H9 (cell line): Measurements from ENCODE around the gene LIMS1. TPM values are rescaled to one million over a fixed set of nuclear protein-coding genes. Genes with fewer than 3 reads are reported as not detected.
A peak's percentile ranks its signal among the peaks of the same experiment; 100 is the strongest.

Experiments
- DNase-seq: peaks from one replicate; pipeline ENCODE4 v3.0.0-alpha.2; 2017
- H2AFZ ChIP-seq: one replicate; pipeline ENCODE4 v1.6.1; 2013; ENCODE audit warnings: mild to moderate bottlenecking, low read length, control low read depth, moderate library complexity
- H2AK5ac ChIP-seq: 2 replicates; pipeline ENCODE4 v1.6.1; 2013; ENCODE audit warnings: low read length, control low read depth, mixed read lengths; ENCODE audit not compliant: insufficient read length
- H2BK120ac ChIP-seq: one replicate; pipeline ENCODE4 v1.6.1; 2013; ENCODE audit warnings: low read depth, mild to moderate bottlenecking, low read length, control low read depth, inconsistent platforms; ENCODE audit not compliant: poor library complexity, severe bottlenecking
- H2BK12ac ChIP-seq: 2 replicates; pipeline ENCODE4 v1.6.1; 2013; ENCODE audit warnings: low read length, control low read depth, mixed read lengths, low read depth; ENCODE audit not compliant: insufficient read length
- H2BK15ac ChIP-seq: 2 replicates; pipeline ENCODE4 v1.6.1; 2013; ENCODE audit warnings: low read depth, low read length, control low read depth
- H2BK20ac ChIP-seq: one replicate; pipeline ENCODE4 v1.6.1; 2013; ENCODE audit warnings: low read depth, mild to moderate bottlenecking, low read length, control low read depth, inconsistent platforms; ENCODE audit not compliant: poor library complexity, severe bottlenecking
- H2BK5ac ChIP-seq: 2 replicates; pipeline ENCODE4 v1.6.1; 2013; ENCODE audit warnings: low read length, control low read depth, mixed read lengths; ENCODE audit not compliant: insufficient read length
- H3K14ac ChIP-seq: 2 replicates; pipeline ENCODE4 v1.6.1; 2013; ENCODE audit warnings: low read length, control low read depth; ENCODE audit not compliant: insufficient read depth
- H3K18ac ChIP-seq: 2 replicates; pipeline ENCODE4 v1.6.1; 2013; ENCODE audit warnings: low read depth, mild to moderate bottlenecking, mixed read lengths, low read length, control low read depth; ENCODE audit not compliant: insufficient read length
- H3K23ac ChIP-seq: 2 replicates; pipeline ENCODE4 v1.6.1; 2013; ENCODE audit warnings: low read length, control low read depth, mixed read lengths, low read depth; ENCODE audit not compliant: insufficient read length
- H3K23me2 ChIP-seq: 2 replicates; pipeline ENCODE4 v1.6.1; 2013; ENCODE audit warnings: low read depth, mild to moderate bottlenecking, mixed read lengths, low read length, control low read depth; ENCODE audit not compliant: insufficient read length, poor library complexity, severe bottlenecking
- H3K27ac ChIP-seq: 2 replicates; pipeline ENCODE4 v1.5.1; 2013; ENCODE audit warnings: low read length, control low read depth, mixed read lengths, low read depth; ENCODE audit not compliant: insufficient read length
- H3K27me3 ChIP-seq: 2 replicates; pipeline ENCODE4 v1.6.1; 2013; ENCODE audit warnings: low read length, control low read depth, inconsistent platforms; ENCODE audit not compliant: insufficient read depth
- H3K4ac ChIP-seq: 2 replicates; pipeline ENCODE4 v1.6.1; 2013; ENCODE audit warnings: low read depth, mild to moderate bottlenecking, control low read depth, inconsistent platforms, low read length, moderate library complexity
- H3K4me1 ChIP-seq: 2 replicates; pipeline ENCODE4 v1.6.1; 2013; ENCODE audit warnings: low read length, control low read depth, inconsistent platforms; ENCODE audit not compliant: insufficient read depth
- H3K4me2 ChIP-seq: 2 replicates; pipeline ENCODE4 v1.6.1; 2013; ENCODE audit warnings: low read length, control low read depth, mixed read lengths; ENCODE audit not compliant: insufficient read length, insufficient read depth
- H3K56ac ChIP-seq: 2 replicates; pipeline ENCODE4 v1.6.1; 2013; ENCODE audit warnings: low read depth, mild to moderate bottlenecking, mixed read lengths, low read length, control low read depth; ENCODE audit not compliant: insufficient read length
- H3K79me1 ChIP-seq: 2 replicates; pipeline ENCODE4 v1.6.1; 2013; ENCODE audit warnings: low read depth, mild to moderate bottlenecking, moderate library complexity, low read length, control low read depth, inconsistent platforms; ENCODE audit not compliant: insufficient read depth, poor library complexity, severe bottlenecking
- H3K79me2 ChIP-seq: 2 replicates; pipeline ENCODE4 v1.6.1; 2013; ENCODE audit warnings: low read length, control low read depth, inconsistent platforms; ENCODE audit not compliant: insufficient read depth
- H3K9ac ChIP-seq: 2 replicates; pipeline ENCODE4 v1.6.1; 2013; ENCODE audit warnings: low read length, control low read depth, mixed read lengths; ENCODE audit not compliant: insufficient read length; ENCODE audit errors: extremely low read depth
- H3K9me3 ChIP-seq: one replicate; pipeline ENCODE4 v1.6.1; 2013; ENCODE audit warnings: low read depth, low read length, inconsistent platforms; ENCODE audit not compliant: control insufficient read depth
- H3T11ph ChIP-seq: one replicate; pipeline ENCODE4 v1.6.1; 2013; ENCODE audit warnings: mild to moderate bottlenecking, low read length, control low read depth, inconsistent platforms
- H4K20me1 ChIP-seq: one replicate; pipeline ENCODE4 v1.6.1; 2013; ENCODE audit not compliant: control insufficient read depth, insufficient read length, insufficient read depth
- H4K5ac ChIP-seq: 2 replicates; pipeline ENCODE4 v1.6.1; 2013; ENCODE audit warnings: low read depth, mild to moderate bottlenecking, mixed read lengths, low read length, control low read depth; ENCODE audit not compliant: insufficient read length
- H4K8ac ChIP-seq: replicated peaks from 2 replicates; pipeline ENCODE4 v1.6.1; 2013; ENCODE audit warnings: low read length, control low read depth, mixed read lengths, low read depth; ENCODE audit not compliant: insufficient read length
- H4K91ac ChIP-seq: 2 replicates; pipeline ENCODE4 v1.6.1; 2013; ENCODE audit warnings: low read depth, mild to moderate bottlenecking, moderate library complexity, mixed read lengths, low read length, control low read depth; ENCODE audit not compliant: insufficient read length
- H3K27ac Mint-ChIP-seq, 3 experiments: 2 replicates in 2 of 3; 3 replicates in 1 of 3; pipeline ENCODE4 v1.8.0; 2020 to 2021; ENCODE audit warnings: mixed read lengths in 3 of 3, mild to moderate bottlenecking in 1 of 3, moderate library complexity in 1 of 3
- H3K27me3 Mint-ChIP-seq: 2 replicates; pipeline ENCODE4 v1.8.0; 2021; ENCODE audit warnings: low read depth, mild to moderate bottlenecking, moderate library complexity, mixed read lengths
- H3K36me3 Mint-ChIP-seq, 3 experiments: 2 replicates in 2 of 3; 3 replicates in 1 of 3; pipeline ENCODE4 v1.8.0; 2020 to 2021; ENCODE audit warnings: low read depth in 3 of 3, mixed read lengths in 3 of 3; ENCODE audit not compliant: insufficient read depth in 1 of 3
- H3K4me1 Mint-ChIP-seq, 2 experiments: 2 replicates each; pipeline ENCODE4 v1.8.0; 2020; ENCODE audit warnings: mixed read lengths in 2 of 2
- H3K4me3 Mint-ChIP-seq, 2 experiments: 2 replicates in 1 of 2; 3 replicates in 1 of 2; pipeline ENCODE4 v1.8.0; 2020 to 2021; ENCODE audit warnings: mild to moderate bottlenecking in 2 of 2, mixed read lengths in 2 of 2, moderate library complexity in 1 of 2
- H3K9me3 Mint-ChIP-seq, 2 experiments: 2 replicates in 1 of 2; 3 replicates in 1 of 2; pipeline ENCODE4 v1.8.0; 2020; ENCODE audit warnings: mild to moderate bottlenecking in 2 of 2, mixed read lengths in 2 of 2, moderate library complexity in 1 of 2
- WGBS: extraction: QIAGEN DNeasy Blood & Tissue Kit; methylation state at CpG from one replicate; pipeline ENCODE4 v1.1.7; 2013; ENCODE audit warnings: missing lambda C conversion rate, low lambda C conversion rate, mixed read lengths; ENCODE audit not compliant: insufficient read length; ENCODE audit errors: extremely low coverage; 5-methylcytosine and 5-hydroxymethylcytosine counted together
- total RNA-seq: library from RNA; stranded (reverse); gene quantifications from 2 replicates; pipeline ENCODE4 v1.2.1, GENCODE V29; 2021
- TF ChIP-seq, protein P1 (sequence below): fragments of 200-600 bp; sonication (generic); conservative IDR thresholded peaks from 3 replicates; pipeline ENCODE4 v1.8.0; 2021; ENCODE audit warnings: antibody characterized with exemption, mild to moderate bottlenecking

The LIMS1 gene
- total RNA-seq, 1 experiment from 2014 or later, result 37.7 TPM

DNA sequence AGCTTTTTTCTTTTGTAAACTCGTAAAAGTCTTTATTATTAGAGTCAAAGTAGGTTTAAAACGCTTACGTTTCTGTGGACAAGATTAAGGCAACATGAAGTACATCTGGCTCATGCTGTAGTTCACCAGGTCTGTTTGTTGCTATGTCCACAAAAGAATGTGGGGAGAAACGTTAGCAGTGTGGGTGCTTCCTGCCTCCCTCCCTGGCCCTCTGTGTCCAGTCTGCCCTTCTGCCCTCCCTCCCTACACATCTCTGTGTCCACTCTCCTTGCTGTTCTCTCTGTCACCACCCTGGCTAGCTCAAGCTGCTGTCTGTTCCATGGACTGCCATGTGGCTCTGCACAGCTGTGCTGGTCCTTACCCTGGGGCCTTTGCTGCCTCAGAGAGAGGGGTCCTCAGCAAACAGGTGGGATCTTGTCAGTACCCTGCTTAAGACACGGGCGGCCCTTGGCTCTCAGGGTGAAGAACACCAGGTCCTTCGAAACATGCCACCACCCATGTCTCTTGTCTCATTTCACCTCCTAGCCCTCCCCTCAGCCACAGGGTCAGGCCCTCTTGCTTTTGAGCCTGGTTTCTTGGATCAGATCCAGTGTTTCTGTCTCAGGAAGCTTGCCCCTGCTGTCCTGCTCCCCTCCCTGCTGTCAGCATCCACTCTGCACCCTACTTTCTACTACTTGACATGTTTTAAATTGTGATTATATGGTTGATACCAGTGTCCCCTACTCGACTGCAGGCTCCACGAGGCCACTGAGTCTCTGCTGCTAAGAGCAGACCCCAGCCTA is 79.2 kb downstream of the LIMS1 start:
- Mint-ChIP-seq H3K9me3 (no peaks in the 10 kb centered on the region), H3K27me3 (no peaks in the 10 kb centered on the region), H3K4me1 (peaks cover 22 to 23% of the 10 kb centered on the region in 2 experiments), H3K27ac (peak overlapping the region; percentile 63 to 94 (median 74); a peak in 6 of 7 replicates), H3K4me3 (no peak overlapping the region), H3K36me3 (no peaks in the 10 kb centered on the region)
- Histone ChIP-seq H3K14ac (0 out of 2 replicates have a peak overlapping the region, but pooled peaks have one; percentile 45), H3K56ac (no peak overlapping the region), H3K23ac (no peak overlapping the region), H4K8ac (no peak overlapping the region), H4K5ac (no peak overlapping the region), H4K91ac (no peak overlapping the region), H3K18ac (no peak overlapping the region), H2BK20ac (no peak overlapping the region), H2BK12ac (no peak overlapping the region), H3K27me3 (no peaks in the 10 kb centered on the region), H2BK5ac (no peak overlapping the region), H3K9me3 (no peaks in the 10 kb centered on the region), H3K4me2 (no peak overlapping the region), H3K79me1 (no peaks in the 10 kb centered on the region), H3K4ac (no peak overlapping the region), H2BK120ac (no peak overlapping the region), H3T11ph (no peak overlapping the region), H2AK5ac (no peak overlapping the region), H3K9ac (no peak overlapping the region), H2BK15ac (no peak overlapping the region), H3K79me2 (no peaks in the 10 kb centered on the region; the same call in 1 of the 2 replicates), H3K23me2 (no peaks in the 10 kb centered on the region), H4K20me1 (no peaks in the 10 kb centered on the region), H3K4me1 (no peaks in the 10 kb centered on the region; the same call in 1 of the 2 replicates), H3K27ac (no peak overlapping the region), H2AFZ (no peak overlapping the region)
- TF ChIP-seq, protein P1, sequence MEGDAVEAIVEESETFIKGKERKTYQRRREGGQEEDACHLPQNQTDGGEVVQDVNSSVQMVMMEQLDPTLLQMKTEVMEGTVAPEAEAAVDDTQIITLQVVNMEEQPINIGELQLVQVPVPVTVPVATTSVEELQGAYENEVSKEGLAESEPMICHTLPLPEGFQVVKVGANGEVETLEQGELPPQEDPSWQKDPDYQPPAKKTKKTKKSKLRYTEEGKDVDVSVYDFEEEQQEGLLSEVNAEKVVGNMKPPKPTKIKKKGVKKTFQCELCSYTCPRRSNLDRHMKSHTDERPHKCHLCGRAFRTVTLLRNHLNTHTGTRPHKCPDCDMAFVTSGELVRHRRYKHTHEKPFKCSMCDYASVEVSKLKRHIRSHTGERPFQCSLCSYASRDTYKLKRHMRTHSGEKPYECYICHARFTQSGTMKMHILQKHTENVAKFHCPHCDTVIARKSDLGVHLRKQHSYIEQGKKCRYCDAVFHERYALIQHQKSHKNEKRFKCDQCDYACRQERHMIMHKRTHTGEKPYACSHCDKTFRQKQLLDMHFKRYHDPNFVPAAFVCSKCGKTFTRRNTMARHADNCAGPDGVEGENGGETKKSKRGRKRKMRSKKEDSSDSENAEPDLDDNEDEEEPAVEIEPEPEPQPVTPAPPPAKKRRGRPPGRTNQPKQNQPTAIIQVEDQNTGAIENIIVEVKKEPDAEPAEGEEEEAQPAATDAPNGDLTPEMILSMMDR, result no peak
- WGBS, result no CpG with 5 or more reads among the region's 9 CpGs
- no peak for DNase-seq
